ENCODE measurements around the gene GPR180. TPM values are rescaled to one million over a fixed set of nuclear protein-coding genes. Genes with fewer than 3 reads are reported as not detected.
A peak's percentile ranks its signal among the peaks of the same experiment; 100 is the strongest.

The GPR180 gene
- total RNA-seq, 1 experiment from 2014 or later = 12.0 TPM

DNA sequence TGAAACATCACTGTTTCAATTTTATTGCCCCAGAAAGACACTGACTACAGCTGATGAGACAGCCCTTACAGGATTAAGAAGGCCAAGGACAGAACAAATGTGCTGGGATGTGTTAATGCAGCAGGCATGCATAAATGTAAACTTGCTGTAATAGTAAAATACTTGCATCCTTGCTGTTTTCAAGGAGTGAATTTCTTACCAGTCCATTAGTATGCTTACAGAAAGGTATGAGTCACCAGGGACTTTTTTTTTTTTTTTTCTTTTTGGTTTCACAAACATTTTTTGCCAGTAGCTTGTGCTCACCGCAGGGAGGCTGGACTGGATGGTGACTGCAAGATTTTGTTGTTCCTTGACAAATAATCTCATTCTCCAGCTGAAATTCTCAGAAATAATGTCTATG, 55.1 kb downstream of the GPR180 start:
- H3K4me3 ChIP-seq = no peak overlapping the region
- no peaks in the 10 kb centered on the region for H3K9me3 ChIP-seq (replicated peaks)
- H3K36me3 ChIP-seq = no peaks in the 10 kb centered on the region
- no peak for DNase-seq
- H3K27ac ChIP-seq = no peak overlapping the region
- H3K27me3 ChIP-seq = no peaks in the 10 kb centered on the region; the same call in 1 of the 2 replicates
- no peaks in the 10 kb centered on the region for H3K4me1 ChIP-seq

DNA sequence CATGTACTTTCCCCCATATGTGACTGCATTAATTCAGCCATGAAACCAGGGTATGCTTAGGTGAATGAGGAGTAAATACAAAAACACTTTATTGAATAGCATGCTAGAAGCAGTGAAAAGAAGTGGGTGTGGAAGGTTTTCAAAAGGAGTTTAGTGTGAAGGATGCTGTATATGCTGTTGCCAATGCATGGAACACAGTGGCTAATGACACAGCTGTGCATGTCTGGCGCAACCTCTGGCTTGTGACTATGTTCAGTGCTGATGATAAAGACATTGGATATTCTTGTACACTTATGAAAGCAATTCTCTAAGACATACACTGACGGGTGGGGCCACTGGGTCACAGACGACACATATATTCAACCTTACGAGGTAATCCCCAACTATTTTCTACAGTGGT, 55.5 kb downstream of the GPR180 start:
- H3K36me3 ChIP-seq = no peaks in the 10 kb centered on the region
- no peak overlapping the region for H3K4me3 ChIP-seq
- no peaks in the 10 kb centered on the region; the same call in 1 of the 2 replicates for H3K27me3 ChIP-seq
- no peaks in the 10 kb centered on the region for H3K4me1 ChIP-seq
- no peak for DNase-seq
- no peaks in the 10 kb centered on the region for H3K9me3 ChIP-seq (replicated peaks)
- no peak overlapping the region for H3K27ac ChIP-seq

GRCh38 chr13:94658926-94659597, 57.4 kb downstream of the GPR180 start:
- Histone ChIP-seq H3K4me3 (no peak overlapping the region), H3K27me3 (peaks cover 5% of the 10 kb centered on the region), H3K4me1 (no peaks in the 10 kb centered on the region), H3K9me3 (replicated peaks) (no peaks in the 10 kb centered on the region), H3K36me3 (no peaks in the 10 kb centered on the region), H3K27ac (no peak overlapping the region)
- DNase-seq = no peak

DNA sequence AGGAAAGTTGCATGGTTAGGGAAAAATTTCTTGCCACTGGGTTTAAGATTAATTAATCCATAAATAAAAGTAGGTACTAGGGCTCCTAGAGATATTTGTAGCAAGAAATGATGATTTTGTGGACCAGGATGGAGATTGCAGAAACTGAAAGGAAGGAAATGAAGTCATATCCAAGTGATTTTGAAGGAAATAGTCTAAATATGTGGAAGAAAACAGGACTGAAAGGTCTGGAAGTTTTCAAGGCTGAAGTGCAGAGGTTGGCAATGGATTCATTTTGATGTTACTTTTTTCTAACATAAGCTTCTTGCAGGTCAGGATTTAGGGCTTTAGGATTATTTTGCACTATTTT, 57.9 kb downstream of the GPR180 start:
- Histone ChIP-seq H3K4me1 (no peaks in the 10 kb centered on the region; the same call in 1 of the 2 replicates), H3K36me3 (no peaks in the 10 kb centered on the region), H3K27ac (no peak overlapping the region), H3K27me3 (peaks cover 8% of the 10 kb centered on the region), H3K9me3 (replicated peaks) (no peaks in the 10 kb centered on the region), H3K4me3 (no peak overlapping the region)
- DNase-seq = no peak

- H3K4me3 ChIP-seq = no peak overlapping the region
- H3K27me3 ChIP-seq = peaks cover 11% of the 10 kb centered on the region
- no peaks in the 10 kb centered on the region; the same call in 1 of the 2 replicates for H3K4me1 ChIP-seq
- no peaks in the 10 kb centered on the region for H3K36me3 ChIP-seq
- H3K9me3 ChIP-seq (replicated peaks) = no peaks in the 10 kb centered on the region
- DNase-seq = no peak
- no peak overlapping the region for H3K27ac ChIP-seq
These were observed 59.2 kb downstream of the GPR180 start for GRCh38 chr13:94660695-94661326.

DNA sequence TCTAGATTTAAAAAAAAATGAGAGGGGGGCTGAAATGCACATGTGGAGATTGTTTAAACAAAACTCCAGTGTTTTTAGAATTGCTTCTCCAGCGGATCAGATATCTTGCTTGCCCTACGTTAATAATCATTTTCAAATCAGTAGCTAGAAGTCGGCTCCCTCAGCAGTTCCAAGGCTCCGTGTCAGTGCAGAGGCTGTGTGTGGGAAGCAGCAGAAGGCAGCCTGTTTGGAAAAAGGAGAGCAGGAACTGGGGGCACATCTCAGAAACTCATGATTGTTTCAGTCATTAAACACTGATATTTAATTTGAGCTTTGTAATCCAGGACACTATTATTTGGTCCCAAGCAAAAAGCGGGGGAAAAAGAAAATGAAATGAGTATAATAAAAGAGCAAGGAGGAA, 59.7 kb downstream of the GPR180 start:
- Histone ChIP-seq H3K9me3 (replicated peaks) (no peaks in the 10 kb centered on the region), H3K36me3 (no peaks in the 10 kb centered on the region), H3K27ac (no peak overlapping the region), H3K27me3 (peaks cover 11% of the 10 kb centered on the region), H3K4me3 (no peak overlapping the region), H3K4me1 (no peaks in the 10 kb centered on the region; the same call in 1 of the 2 replicates)
- no peak for DNase-seq

GRCh38 chr13:94662274-94662945, 60.8 kb downstream of the GPR180 start:
- no peaks in the 10 kb centered on the region for H3K9me3 ChIP-seq (replicated peaks)
- no peak for DNase-seq
- no peak overlapping the region for H3K27ac ChIP-seq
- H3K27me3 ChIP-seq = peaks cover 11% of the 10 kb centered on the region
- no peaks in the 10 kb centered on the region; the same call in 1 of the 2 replicates for H3K4me1 ChIP-seq
- no peak overlapping the region for H3K4me3 ChIP-seq
- H3K36me3 ChIP-seq = no peaks in the 10 kb centered on the region

DNA sequence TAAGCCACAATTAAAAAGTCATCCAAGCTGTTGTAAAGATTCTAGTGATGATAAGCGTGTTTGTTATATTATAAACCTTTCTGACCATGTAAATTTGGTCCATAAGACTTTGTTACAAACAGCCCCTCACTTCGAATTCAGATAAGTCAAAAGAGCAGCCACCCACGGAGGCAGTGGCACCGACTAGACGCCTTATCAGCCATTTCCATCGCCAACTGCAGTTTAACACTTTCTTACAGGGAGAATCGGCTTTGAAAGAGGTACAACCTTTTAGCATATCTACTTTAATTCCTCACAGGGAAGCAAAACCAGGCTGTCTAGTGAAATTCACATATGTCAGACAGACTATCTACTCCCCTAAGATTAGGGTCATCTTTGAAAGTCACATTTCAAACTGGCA, 63.2 kb downstream of the GPR180 start:
- H3K4me1 ChIP-seq = no peaks in the 10 kb centered on the region; the same call in 1 of the 2 replicates
- no peaks in the 10 kb centered on the region for H3K36me3 ChIP-seq
- H3K27ac ChIP-seq = no peak overlapping the region
- DNase-seq = no peak
- no peaks in the 10 kb centered on the region for H3K9me3 ChIP-seq (replicated peaks)
- no peak overlapping the region for H3K4me3 ChIP-seq
- peaks cover 11% of the 10 kb centered on the region for H3K27me3 ChIP-seq

- no peak overlapping the region for H3K4me3 ChIP-seq
- H3K36me3 ChIP-seq = no peaks in the 10 kb centered on the region
- no peak overlapping the region for H3K27ac ChIP-seq
- no peak for DNase-seq
- no peaks in the 10 kb centered on the region; the same call in 1 of the 2 replicates for H3K4me1 ChIP-seq
- peaks cover 11% of the 10 kb centered on the region for H3K27me3 ChIP-seq
- H3K9me3 ChIP-seq (replicated peaks) = no peaks in the 10 kb centered on the region
These were observed 64.4 kb downstream of the GPR180 start for GRCh38 chr13:94666065-94666464.

DNA sequence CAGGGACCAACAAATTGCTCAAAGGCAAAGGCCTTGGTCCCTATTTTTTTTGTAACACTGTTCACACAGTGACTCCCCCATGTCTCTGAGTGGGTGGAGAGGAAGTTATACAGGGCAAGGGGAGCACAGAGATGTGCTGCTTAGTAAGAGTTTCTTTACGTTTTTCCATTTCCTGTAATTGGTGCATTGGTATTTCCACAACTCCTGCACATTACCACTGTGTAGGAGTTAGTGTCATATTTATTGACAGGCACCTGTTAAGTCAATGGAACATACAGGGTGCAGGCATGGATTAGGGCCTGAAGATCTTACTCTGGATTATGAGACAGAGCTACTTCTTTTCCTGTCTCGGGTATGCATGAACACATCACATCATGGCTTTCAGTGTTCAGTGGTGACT, 65.5 kb downstream of the GPR180 start:
- Histone ChIP-seq H3K27ac (no peak overlapping the region), H3K4me1 (no peaks in the 10 kb centered on the region; the same call in 1 of the 2 replicates), H3K27me3 (peaks cover 11% of the 10 kb centered on the region), H3K9me3 (replicated peaks) (no peaks in the 10 kb centered on the region), H3K4me3 (no peak overlapping the region), H3K36me3 (no peaks in the 10 kb centered on the region)
- DNase-seq = no peak

DNA sequence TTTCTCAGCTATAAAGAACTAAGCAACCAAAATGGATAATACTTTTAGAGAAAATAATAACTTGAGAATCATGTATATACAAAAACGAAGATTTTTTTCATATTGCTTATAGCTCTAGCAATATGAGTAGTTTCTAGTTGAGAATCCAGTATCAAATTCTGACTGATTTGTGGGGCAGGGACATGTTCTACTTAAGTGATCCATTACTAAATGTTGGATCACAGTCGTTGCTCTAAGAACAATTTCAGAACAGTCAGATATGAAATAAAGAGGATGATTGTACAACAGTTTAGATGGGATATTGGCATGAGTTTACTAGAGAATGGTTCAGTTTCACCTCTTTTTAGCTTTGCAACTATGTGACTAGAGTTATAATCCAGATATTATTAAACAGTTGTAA, 70.7 kb downstream of the GPR180 start:
- no peak for DNase-seq
- H3K27me3 ChIP-seq = no peaks in the 10 kb centered on the region
- no peaks in the 10 kb centered on the region for H3K36me3 ChIP-seq
- no peak overlapping the region for H3K4me3 ChIP-seq
- no peaks in the 10 kb centered on the region for H3K9me3 ChIP-seq (replicated peaks)
- no peak overlapping the region for H3K27ac ChIP-seq
- no peaks in the 10 kb centered on the region for H3K4me1 ChIP-seq

DNA sequence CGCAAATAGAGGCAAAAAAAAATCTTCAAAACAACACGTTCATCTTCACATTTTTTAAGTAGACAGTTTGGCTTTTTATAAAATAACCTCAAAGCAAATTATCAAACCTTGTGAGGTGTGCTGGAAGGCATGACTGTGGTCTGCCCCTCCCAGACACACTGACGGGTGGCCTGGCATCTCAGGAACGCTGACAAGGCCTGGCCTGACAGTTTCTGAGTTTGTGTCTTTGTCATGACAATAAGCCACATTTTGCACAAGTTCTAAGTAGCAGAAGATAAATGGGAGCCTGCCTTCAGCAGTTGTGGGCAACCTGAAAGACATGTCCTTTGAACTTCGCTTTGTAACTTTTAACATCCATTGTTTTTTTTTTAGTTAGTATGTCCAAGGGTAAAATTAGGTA, 72.2 kb downstream of the GPR180 start:
- Histone ChIP-seq H3K4me3 (no peak overlapping the region), H3K4me1 (no peaks in the 10 kb centered on the region), H3K36me3 (no peaks in the 10 kb centered on the region), H3K9me3 (replicated peaks) (no peaks in the 10 kb centered on the region), H3K27ac (no peak overlapping the region), H3K27me3 (no peaks in the 10 kb centered on the region)
- DNase-seq = no peak

GRCh38 chr13:94674609-94675348, 73.1 kb downstream of the GPR180 start:
- Histone ChIP-seq H3K27ac (no peak overlapping the region), H3K36me3 (no peaks in the 10 kb centered on the region), H3K4me3 (no peak overlapping the region), H3K27me3 (no peaks in the 10 kb centered on the region), H3K9me3 (replicated peaks) (no peaks in the 10 kb centered on the region), H3K4me1 (no peaks in the 10 kb centered on the region)
- peak; percentile 43 to 66 for DNase-seq

DNA sequence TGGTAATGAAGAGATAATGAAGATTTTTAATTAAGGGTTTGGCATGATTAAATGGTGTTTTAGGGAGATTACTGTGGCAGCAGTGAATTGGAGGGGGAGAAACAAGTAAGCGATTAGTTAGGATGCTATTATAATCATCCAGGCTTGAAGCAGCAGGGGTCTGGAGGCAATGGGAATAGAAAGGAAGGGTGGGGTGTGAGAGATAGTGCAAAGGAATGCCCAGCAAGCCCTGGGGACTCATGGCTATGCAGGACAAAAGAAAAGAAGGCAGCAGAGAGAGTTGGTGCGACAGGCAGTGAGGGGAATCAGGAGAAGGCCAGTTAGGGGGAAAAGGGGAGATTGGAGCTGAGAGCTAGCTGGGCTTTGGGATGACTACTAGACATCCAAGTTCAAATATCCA, 76.1 kb downstream of the GPR180 start:
- no peak for DNase-seq
- Histone ChIP-seq H3K4me3 (no peak overlapping the region), H3K36me3 (no peaks in the 10 kb centered on the region), H3K27me3 (no peaks in the 10 kb centered on the region), H3K27ac (no peak overlapping the region), H3K9me3 (replicated peaks) (no peaks in the 10 kb centered on the region), H3K4me1 (no peaks in the 10 kb centered on the region)

- no peaks in the 10 kb centered on the region for H3K9me3 ChIP-seq (replicated peaks)
- H3K4me1 ChIP-seq = no peaks in the 10 kb centered on the region
- no peak overlapping the region for H3K4me3 ChIP-seq
- no peak overlapping the region for H3K27ac ChIP-seq
- DNase-seq = no peak
- H3K27me3 ChIP-seq = no peaks in the 10 kb centered on the region
- H3K36me3 ChIP-seq = no peaks in the 10 kb centered on the region
These were observed 77.2 kb downstream of the GPR180 start for GRCh38 chr13:94678845-94679244.

All from SJCRH30 (cell line).